ENCODE measurements around the gene RTN1. TPM values are rescaled to one million over a fixed set of nuclear protein-coding genes. Genes with fewer than 3 reads are reported as not detected.

Gene RTN1
- total RNA-seq, 1 donor from 2014 or later, result 2.6 TPM

DNA sequence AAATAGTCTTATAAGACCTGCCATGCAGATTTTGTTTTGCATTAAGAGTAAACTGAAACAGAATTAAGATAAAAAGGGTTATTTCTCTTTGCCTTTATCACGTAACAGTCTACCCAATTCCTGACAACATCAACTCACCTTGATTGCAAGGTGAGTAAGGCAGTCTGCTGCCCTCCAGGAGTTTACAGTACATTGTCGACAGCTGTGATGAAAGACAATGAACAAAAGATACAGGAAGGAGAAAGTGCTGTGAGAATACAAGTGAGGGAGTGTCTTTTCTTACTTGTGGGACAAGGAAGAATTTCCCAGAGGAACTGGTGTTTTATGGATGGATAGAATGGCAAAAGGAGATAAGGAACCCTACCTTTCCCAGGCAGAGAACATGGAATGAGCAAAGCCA lies 101.0 kb downstream of the RTN1 start:
- Histone ChIP-seq H3K4me1 (ENCODE audit: control insufficient read depth in 3 of 3, insufficient read depth in 3 of 3, low read length in 3 of 3) (no peaks in the 10 kb centered on the region), H3K4me3 (ENCODE audit: low read length in 3 of 3) (no peak overlapping the region)

DNA sequence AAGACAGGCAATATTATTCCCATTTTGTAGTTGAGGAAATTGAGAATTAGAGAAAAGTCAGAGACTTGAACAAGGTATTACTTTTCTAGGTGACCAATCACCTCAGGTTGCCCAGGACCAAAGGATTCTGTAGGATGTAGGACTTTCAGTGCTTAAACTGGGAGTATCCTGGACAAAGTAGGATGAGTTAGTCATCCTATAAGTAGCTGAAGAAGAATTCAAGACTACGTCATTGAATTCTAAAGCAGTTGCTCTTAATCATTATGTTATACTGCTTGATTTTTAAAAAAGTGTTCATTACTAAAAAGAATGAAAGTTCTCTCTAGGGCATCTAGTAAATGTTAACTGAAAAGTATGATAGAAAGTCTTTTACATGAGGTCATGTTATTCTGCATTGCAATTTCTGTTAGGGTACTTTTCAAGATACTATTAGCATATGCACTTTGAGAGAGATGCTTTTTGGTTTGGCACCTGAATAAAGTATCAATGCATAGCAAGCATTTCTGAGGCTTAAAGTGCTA lies 101.7 kb downstream of the RTN1 start:
- H3K4me1 ChIP-seq (ENCODE audit: control insufficient read depth in 3 of 3, insufficient read depth in 3 of 3, low read length in 3 of 3), result no peaks in the 10 kb centered on the region
- H3K27me3 ChIP-seq (ENCODE audit: control insufficient read depth in 3 of 3, insufficient read depth in 3 of 3, low read length in 3 of 3), result no peaks in the 10 kb centered on the region
- no peak overlapping the region for H3K9ac ChIP-seq (ENCODE audit: low read depth in 1 of 3, low read length in 3 of 3)
- H3K36me3 ChIP-seq (ENCODE audit: control insufficient read depth in 3 of 3, insufficient read depth in 3 of 3, low read length in 3 of 3), result no peaks in the 10 kb centered on the region
- no peaks in the 10 kb centered on the region for H3K9me3 ChIP-seq (ENCODE audit: control insufficient read depth in 3 of 3, low read length in 3 of 3)
- H3K4me3 ChIP-seq (ENCODE audit: low read length in 3 of 3), result no peak overlapping the region
- H3K27ac ChIP-seq (ENCODE audit: low read depth, low read length), result no peak overlapping the region

More for the DNA sequence above, 101.0 kb downstream of the RTN1 start:
- Histone ChIP-seq H3K27ac (ENCODE audit: low read depth, low read length) (no peak overlapping the region), H3K9me3 (ENCODE audit: control insufficient read depth in 3 of 3, low read length in 3 of 3) (no peaks in the 10 kb centered on the region), H3K27me3 (ENCODE audit: control insufficient read depth in 3 of 3, insufficient read depth in 3 of 3, low read length in 3 of 3) (no peaks in the 10 kb centered on the region), H3K9ac (ENCODE audit: low read depth in 1 of 3, low read length in 3 of 3) (no peak overlapping the region), H3K36me3 (ENCODE audit: control insufficient read depth in 3 of 3, insufficient read depth in 3 of 3, low read length in 3 of 3) (no peaks in the 10 kb centered on the region)

DNA sequence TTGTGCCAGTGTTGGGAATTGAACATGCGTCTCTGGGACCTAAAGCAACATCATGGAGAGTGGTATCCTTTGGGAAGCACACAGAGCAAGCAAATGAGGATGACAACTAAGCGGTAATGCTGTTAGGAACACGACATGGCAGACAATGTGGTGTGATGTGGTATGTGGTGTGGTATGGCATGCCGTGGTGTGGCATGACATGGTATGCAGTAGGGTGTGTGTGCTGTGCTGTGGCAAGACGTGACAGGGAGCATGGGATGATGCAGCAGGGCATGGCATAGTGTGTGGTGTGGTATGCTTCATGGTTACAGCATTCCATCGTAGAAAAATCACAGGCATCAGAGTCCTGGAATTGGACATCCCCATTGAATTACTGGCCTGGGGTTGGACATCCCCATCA lies 108.7 kb downstream of the RTN1 start:
- Histone ChIP-seq H3K9ac (ENCODE audit: low read depth in 1 of 3, low read length in 3 of 3) (no peak overlapping the region), H3K4me1 (ENCODE audit: control insufficient read depth in 3 of 3, insufficient read depth in 3 of 3, low read length in 3 of 3) (no peaks in the 10 kb centered on the region), H3K36me3 (ENCODE audit: control insufficient read depth in 3 of 3, insufficient read depth in 3 of 3, low read length in 3 of 3) (no peaks in the 10 kb centered on the region), H3K4me3 (ENCODE audit: low read length in 3 of 3) (no peak overlapping the region), H3K27ac (ENCODE audit: low read depth, low read length) (no peak overlapping the region), H3K27me3 (ENCODE audit: control insufficient read depth in 3 of 3, insufficient read depth in 3 of 3, low read length in 3 of 3) (no peaks in the 10 kb centered on the region), H3K9me3 (ENCODE audit: control insufficient read depth in 3 of 3, low read length in 3 of 3) (no peaks in the 10 kb centered on the region)

DNA sequence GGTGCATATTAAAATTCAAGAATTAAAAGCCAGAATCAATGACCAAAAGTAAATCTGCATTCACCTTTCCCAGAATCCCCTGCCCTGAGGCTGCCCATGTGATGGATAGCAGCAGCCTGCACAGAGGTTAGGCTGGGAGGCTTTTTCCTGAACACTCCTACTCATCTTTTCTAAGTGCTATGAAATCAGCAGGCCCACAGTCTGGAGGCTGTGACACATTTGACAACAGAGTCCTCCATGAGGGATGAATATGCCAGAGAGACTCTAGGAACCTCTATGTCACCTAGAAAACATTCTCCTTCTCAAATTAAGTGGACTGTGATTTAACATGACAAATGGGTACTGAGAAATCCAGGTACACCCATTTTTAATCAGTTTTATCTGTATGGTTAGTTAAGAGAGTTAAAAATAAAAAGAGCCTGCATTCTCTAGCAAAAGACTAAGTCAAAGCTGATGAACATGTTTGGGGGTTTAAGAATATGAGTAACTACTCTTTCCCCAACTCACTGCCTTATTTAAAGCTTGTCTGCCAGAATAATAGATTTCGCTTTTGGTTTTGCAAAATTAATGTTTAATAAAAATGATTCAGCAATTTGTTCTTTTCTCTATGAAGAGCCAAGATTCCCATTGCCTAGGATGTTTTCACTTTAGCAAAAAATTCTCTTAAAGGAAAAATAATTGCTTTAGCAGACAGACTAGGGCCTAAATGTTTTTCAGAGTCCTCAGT lies 115.0 kb downstream of the RTN1 start:
- Histone ChIP-seq H3K9ac (ENCODE audit: low read depth in 1 of 3, low read length in 3 of 3) (no peak overlapping the region), H3K9me3 (ENCODE audit: control insufficient read depth in 3 of 3, low read length in 3 of 3) (no peaks in the 10 kb centered on the region), H3K27ac (ENCODE audit: low read depth, low read length) (no peak overlapping the region), H3K4me3 (ENCODE audit: low read length in 3 of 3) (no peak overlapping the region), H3K27me3 (ENCODE audit: control insufficient read depth in 3 of 3, insufficient read depth in 3 of 3, low read length in 3 of 3) (no peaks in the 10 kb centered on the region), H3K4me1 (ENCODE audit: control insufficient read depth in 3 of 3, insufficient read depth in 3 of 3, low read length in 3 of 3) (no peaks in the 10 kb centered on the region), H3K36me3 (ENCODE audit: control insufficient read depth in 3 of 3, insufficient read depth in 3 of 3, low read length in 3 of 3) (no peaks in the 10 kb centered on the region)

DNA sequence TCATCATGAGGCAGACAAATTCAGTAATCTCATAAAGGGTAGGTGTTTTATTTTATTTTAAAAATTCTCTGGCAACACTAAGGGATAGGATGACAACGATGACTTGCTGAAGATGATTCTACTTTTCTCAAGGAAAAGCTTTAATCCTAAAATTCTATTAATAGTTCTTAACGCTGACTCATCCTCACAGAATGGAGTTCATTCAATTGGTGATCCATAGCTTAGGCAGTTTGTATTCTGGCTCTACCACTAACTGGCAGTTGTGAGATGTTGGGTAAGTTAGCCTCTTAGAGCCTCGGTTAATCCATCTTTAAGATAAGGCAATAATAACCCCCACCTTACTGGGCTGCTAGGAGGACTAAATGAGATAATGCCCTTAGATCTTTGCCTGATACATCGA lies 116.3 kb downstream of the RTN1 start:
- H3K9me3 ChIP-seq (ENCODE audit: control insufficient read depth in 3 of 3, low read length in 3 of 3), result no peaks in the 10 kb centered on the region
- H3K27me3 ChIP-seq (ENCODE audit: control insufficient read depth in 3 of 3, insufficient read depth in 3 of 3, low read length in 3 of 3), result no peaks in the 10 kb centered on the region
- H3K27ac ChIP-seq (ENCODE audit: low read depth, low read length), result no peak overlapping the region
- H3K36me3 ChIP-seq (ENCODE audit: control insufficient read depth in 3 of 3, insufficient read depth in 3 of 3, low read length in 3 of 3), result no peaks in the 10 kb centered on the region
- H3K4me3 ChIP-seq (ENCODE audit: low read length in 3 of 3), result no peak overlapping the region
- no peak overlapping the region for H3K9ac ChIP-seq (ENCODE audit: low read depth in 1 of 3, low read length in 3 of 3)
- no peaks in the 10 kb centered on the region for H3K4me1 ChIP-seq (ENCODE audit: control insufficient read depth in 3 of 3, insufficient read depth in 3 of 3, low read length in 3 of 3)

DNA sequence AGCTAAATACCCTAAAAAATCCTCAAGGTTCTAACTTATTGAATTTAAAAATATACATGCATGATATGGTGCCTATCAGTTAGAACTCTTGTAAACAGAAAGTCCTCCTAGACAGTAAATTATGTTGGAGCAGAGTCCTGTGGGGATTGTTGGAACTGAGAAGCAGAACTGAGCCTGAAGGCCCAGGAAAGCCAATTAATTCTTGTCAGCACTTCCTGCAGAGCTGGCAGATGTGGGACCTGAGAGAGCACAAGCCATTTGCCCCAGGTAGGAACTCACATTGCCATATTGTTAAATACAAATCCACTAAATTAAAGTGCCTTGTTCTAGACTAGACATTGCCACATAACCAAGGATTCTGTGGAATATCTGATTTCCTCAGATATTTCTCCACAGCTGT lies 117.1 kb downstream of the RTN1 start:
- Histone ChIP-seq H3K9me3 (ENCODE audit: control insufficient read depth in 3 of 3, low read length in 3 of 3) (no peaks in the 10 kb centered on the region), H3K4me3 (ENCODE audit: low read length in 3 of 3) (no peak overlapping the region), H3K4me1 (ENCODE audit: control insufficient read depth in 3 of 3, insufficient read depth in 3 of 3, low read length in 3 of 3) (no peaks in the 10 kb centered on the region), H3K27ac (ENCODE audit: low read depth, low read length) (no peak overlapping the region), H3K36me3 (ENCODE audit: control insufficient read depth in 3 of 3, insufficient read depth in 3 of 3, low read length in 3 of 3) (no peaks in the 10 kb centered on the region), H3K27me3 (ENCODE audit: control insufficient read depth in 3 of 3, insufficient read depth in 3 of 3, low read length in 3 of 3) (no peaks in the 10 kb centered on the region), H3K9ac (ENCODE audit: low read depth in 1 of 3, low read length in 3 of 3) (no peak overlapping the region)

- Histone ChIP-seq H3K9ac (ENCODE audit: low read depth in 1 of 3, low read length in 3 of 3) (no peak overlapping the region), H3K27ac (ENCODE audit: low read depth, low read length) (no peak overlapping the region), H3K9me3 (ENCODE audit: control insufficient read depth in 3 of 3, low read length in 3 of 3) (no peaks in the 10 kb centered on the region), H3K36me3 (ENCODE audit: control insufficient read depth in 3 of 3, insufficient read depth in 3 of 3, low read length in 3 of 3) (no peaks in the 10 kb centered on the region), H3K27me3 (ENCODE audit: control insufficient read depth in 3 of 3, insufficient read depth in 3 of 3, low read length in 3 of 3) (no peaks in the 10 kb centered on the region), H3K4me1 (ENCODE audit: control insufficient read depth in 3 of 3, insufficient read depth in 3 of 3, low read length in 3 of 3) (no peaks in the 10 kb centered on the region), H3K4me3 (ENCODE audit: low read length in 3 of 3) (no peak overlapping the region)
Observed at GRCh38 chr14:59751578-59751977, 119.0 kb downstream of the RTN1 start.

DNA sequence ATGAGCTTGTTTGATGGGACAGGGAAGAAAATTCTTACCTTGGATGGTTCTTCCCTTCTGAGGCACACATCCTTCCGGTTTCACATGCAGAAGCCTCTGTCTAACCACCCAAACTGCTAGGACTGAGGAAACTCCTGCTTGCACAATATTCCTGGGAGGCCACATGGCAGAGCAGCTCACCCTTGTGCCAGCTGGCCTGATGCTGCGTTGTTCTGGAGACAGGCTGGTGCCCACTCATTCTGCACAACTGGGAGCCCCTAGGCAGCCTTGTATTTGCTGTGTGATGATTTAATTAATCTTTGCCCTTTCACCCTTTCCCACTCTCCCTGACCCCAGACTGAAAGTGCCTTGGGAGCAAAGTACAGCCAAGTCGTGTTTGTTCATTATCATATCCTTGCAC lies 130.8 kb downstream of the RTN1 start:
- H3K4me3 ChIP-seq (ENCODE audit: low read length in 3 of 3), result no peak overlapping the region
- no peaks in the 10 kb centered on the region for H3K36me3 ChIP-seq (ENCODE audit: control insufficient read depth in 3 of 3, insufficient read depth in 3 of 3, low read length in 3 of 3)
- no peak overlapping the region for H3K27ac ChIP-seq (ENCODE audit: low read depth, low read length)
- no peaks in the 10 kb centered on the region for H3K27me3 ChIP-seq (ENCODE audit: control insufficient read depth in 3 of 3, insufficient read depth in 3 of 3, low read length in 3 of 3)
- H3K9ac ChIP-seq (ENCODE audit: low read depth in 1 of 3, low read length in 3 of 3), result no peak overlapping the region
- no peaks in the 10 kb centered on the region for H3K4me1 ChIP-seq (ENCODE audit: control insufficient read depth in 3 of 3, insufficient read depth in 3 of 3, low read length in 3 of 3)
- H3K9me3 ChIP-seq (ENCODE audit: control insufficient read depth in 3 of 3, low read length in 3 of 3), result peaks cover 0 to 2% (median 0%) of the 10 kb centered on the region in 3 donors

GRCh38 chr14:59728304-59728703 lies 142.3 kb downstream of the RTN1 start:
- Histone ChIP-seq H3K36me3 (ENCODE audit: control insufficient read depth in 3 of 3, insufficient read depth in 3 of 3, low read length in 3 of 3) (no peaks in the 10 kb centered on the region), H3K9me3 (ENCODE audit: control insufficient read depth in 3 of 3, low read length in 3 of 3) (peaks cover 0 to 4% (median 0%) of the 10 kb centered on the region in 3 donors), H3K4me1 (ENCODE audit: control insufficient read depth in 3 of 3, insufficient read depth in 3 of 3, low read length in 3 of 3) (peaks cover 0 to 3% (median 2%) of the 10 kb centered on the region in 3 donors), H3K27me3 (ENCODE audit: control insufficient read depth in 3 of 3, insufficient read depth in 3 of 3, low read length in 3 of 3) (no peaks in the 10 kb centered on the region), H3K27ac (ENCODE audit: low read depth, low read length) (no peak overlapping the region), H3K4me3 (ENCODE audit: low read length in 3 of 3) (no peak overlapping the region), H3K9ac (ENCODE audit: low read depth in 1 of 3, low read length in 3 of 3) (no peak overlapping the region)

DNA sequence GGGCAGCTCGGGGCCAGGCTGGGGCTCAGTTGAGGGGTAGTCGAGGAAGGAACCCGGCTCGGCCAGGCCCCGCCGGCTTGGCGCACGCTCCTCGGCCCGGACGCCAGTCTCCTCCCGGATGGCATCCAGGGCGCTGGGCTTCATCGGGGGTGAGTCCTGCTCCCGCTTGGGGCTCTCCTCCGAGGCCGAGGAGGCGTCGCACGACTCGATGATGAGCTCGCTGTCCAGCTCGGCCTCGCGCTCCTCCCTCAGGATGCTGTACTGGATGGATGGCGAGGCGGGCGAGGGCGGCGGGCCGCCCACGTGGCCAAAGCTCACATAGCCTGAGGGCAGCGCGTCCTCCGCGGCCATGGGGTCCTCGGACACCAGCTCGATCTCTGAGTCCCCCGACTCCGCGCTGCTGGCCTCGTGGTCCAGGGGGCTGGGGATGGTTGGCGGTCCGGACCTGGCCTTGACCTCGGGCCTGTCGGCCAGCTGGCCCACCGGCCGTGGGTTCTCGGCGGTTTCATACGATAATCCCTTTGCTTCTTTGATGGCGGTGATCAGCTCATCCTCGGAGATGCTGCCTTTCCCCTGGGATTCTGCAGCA lies 143.4 kb downstream of the RTN1 start:
- no peaks in the 10 kb centered on the region for H3K36me3 ChIP-seq (ENCODE audit: control insufficient read depth in 3 of 3, insufficient read depth in 3 of 3, low read length in 3 of 3)
- no peak overlapping the region for H3K9ac ChIP-seq (ENCODE audit: low read depth in 1 of 3, low read length in 3 of 3)
- no peak overlapping the region for H3K27ac ChIP-seq (ENCODE audit: low read depth, low read length)
- no peaks in the 10 kb centered on the region for H3K27me3 ChIP-seq (ENCODE audit: control insufficient read depth in 3 of 3, insufficient read depth in 3 of 3, low read length in 3 of 3)
- peaks cover 0 to 3% (median 2%) of the 10 kb centered on the region in 3 donors for H3K4me1 ChIP-seq (ENCODE audit: control insufficient read depth in 3 of 3, insufficient read depth in 3 of 3, low read length in 3 of 3)
- H3K9me3 ChIP-seq (ENCODE audit: control insufficient read depth in 3 of 3, low read length in 3 of 3), result peaks cover 0 to 4% (median 0%) of the 10 kb centered on the region in 3 donors
- H3K4me3 ChIP-seq (ENCODE audit: low read length in 3 of 3), result no peak overlapping the region
